Suprapubic skin (tissue), 4 donors: ENCODE results near the gene CPT1C. TPM values are rescaled to one million over a fixed set of nuclear protein-coding genes. Genes with fewer than 3 reads are reported as not detected.

Source experiments
- DNase-seq, 2 donors: peaks; one replicate each; pipeline ENCODE4 v3.0.0-alpha.2; 2019; ENCODE audit warnings: low spot score in 2 of 2
- H3K27ac ChIP-seq: fragments of 200-600 bp; sonication (generic); one replicate; pipeline ENCODE4 v1.5.1; 2019
- H3K27me3 ChIP-seq: fragments of 200-600 bp; sonication (generic); one replicate; pipeline ENCODE4 v1.5.1; 2019
- H3K36me3 ChIP-seq: fragments of 200-600 bp; sonication (generic); one replicate; pipeline ENCODE4 v1.5.1; 2019
- H3K4me1 ChIP-seq: fragments of 200-600 bp; sonication (generic); one replicate; pipeline ENCODE4 v1.5.1; 2019
- H3K4me3 ChIP-seq: fragments of 200-600 bp; sonication (generic); one replicate; pipeline ENCODE4 v1.5.1; 2019; ENCODE audit warnings: mild to moderate bottlenecking
- H3K9me3 ChIP-seq: fragments of 200-600 bp; sonication (generic); one replicate; pipeline ENCODE4 v1.5.1; 2019
- EP300 ChIP-seq: sonication (generic); formaldehyde crosslinking; IDR thresholded peaks from one replicate; pipeline ENCODE4 v1.6.1; 2017; ENCODE audit warnings: antibody characterized with exemption
- POLR2A ChIP-seq, 2 donors: fragments of 450-650 bp; IDR thresholded peaks; one replicate each; pipeline ENCODE4 v1.6.1; 2017; ENCODE audit warnings: antibody characterized with exemption in 2 of 2, mild to moderate bottlenecking in 2 of 2, moderate library complexity in 2 of 2
- POLR2AphosphoS5 ChIP-seq, 3 donors: sonication (generic); formaldehyde crosslinking; IDR thresholded peaks; one replicate each; pipeline ENCODE4 v1.6.1; 2017; ENCODE audit warnings: antibody characterized with exemption in 3 of 3
- WGBS: methylation state at CpG from one replicate; pipeline ENCODE4 v1.1.5; 2018; 5-methylcytosine and 5-hydroxymethylcytosine counted together
- total RNA-seq, 4 donors: library from RNA; depleted of rRNA; stranded (reverse); fragments of >200 nt; gene quantifications; one replicate each; pipeline ENCODE4 v1.1.0, GENCODE V29; 2016
- TF ChIP-seq, protein P1 (sequence below), 2 donors: fragments of 200-600 bp in 1 of 2; fragments of 450-650 bp in 1 of 2; sonication (generic) in 1 of 2; IDR thresholded peaks; one replicate each; pipeline ENCODE4 v1.5.1; 2016 to 2019; ENCODE audit warnings: antibody characterized with exemption in 2 of 2, mild to moderate bottlenecking in 1 of 2, moderate library complexity in 1 of 2

The CPT1C gene
- total RNA-seq, 4 donors from 2014 or later, result 0.57 to 1.2 (median 0.92) TPM

DNA sequence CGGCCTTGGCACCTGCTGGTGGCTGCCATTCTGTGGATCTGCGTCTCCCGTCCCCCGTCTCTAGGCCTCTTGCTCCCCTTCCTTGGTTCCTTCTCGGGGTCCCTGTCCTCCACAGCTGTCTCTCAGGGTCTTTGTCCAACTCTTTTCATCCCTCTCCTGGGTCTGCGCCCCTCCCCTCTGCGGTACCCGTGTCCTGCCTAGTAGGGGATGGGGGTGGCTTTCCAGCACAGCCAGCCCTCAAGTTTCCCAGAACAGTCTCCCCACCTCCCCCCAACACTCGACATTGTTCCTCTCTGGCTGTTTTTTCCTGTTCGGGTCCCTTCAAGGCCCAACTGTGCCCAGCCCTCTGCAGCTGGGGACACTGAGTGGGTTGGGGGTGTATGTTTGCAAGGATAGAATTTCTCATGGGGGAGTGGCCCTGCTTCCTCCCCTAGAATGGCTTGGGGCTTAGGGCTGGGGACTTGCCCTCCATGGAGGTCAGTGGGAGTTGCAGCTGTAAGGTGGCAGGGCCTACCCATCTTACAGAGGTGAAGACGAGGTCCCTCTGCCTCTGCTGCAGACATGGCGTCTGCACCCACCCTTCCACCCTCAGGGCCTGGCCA is 2.3 kb upstream of the CPT1C start:
- peak in 1 of 2 donors; percentile 76 for DNase-seq
- Histone ChIP-seq H3K9me3 (no peaks in the 10 kb centered on the region), H3K4me3 (peak overlapping the region; percentile 57), H3K27ac (peak overlapping the region; percentile 31), H3K27me3 (no peaks in the 10 kb centered on the region), H3K4me1 (peaks cover 27% of the 10 kb centered on the region), H3K36me3 (peaks cover 35% of the 10 kb centered on the region)
- WGBS, result 79% methylated on average over 10 of the region's 12 CpGs
- TF ChIP-seq POLR2A (IDR thresholded peaks at IDR 0.05) (no peak), EP300 (no peak), POLR2AphosphoS5 (IDR thresholded peaks at IDR 0.05) (no peak)
- TF ChIP-seq, protein P1, sequence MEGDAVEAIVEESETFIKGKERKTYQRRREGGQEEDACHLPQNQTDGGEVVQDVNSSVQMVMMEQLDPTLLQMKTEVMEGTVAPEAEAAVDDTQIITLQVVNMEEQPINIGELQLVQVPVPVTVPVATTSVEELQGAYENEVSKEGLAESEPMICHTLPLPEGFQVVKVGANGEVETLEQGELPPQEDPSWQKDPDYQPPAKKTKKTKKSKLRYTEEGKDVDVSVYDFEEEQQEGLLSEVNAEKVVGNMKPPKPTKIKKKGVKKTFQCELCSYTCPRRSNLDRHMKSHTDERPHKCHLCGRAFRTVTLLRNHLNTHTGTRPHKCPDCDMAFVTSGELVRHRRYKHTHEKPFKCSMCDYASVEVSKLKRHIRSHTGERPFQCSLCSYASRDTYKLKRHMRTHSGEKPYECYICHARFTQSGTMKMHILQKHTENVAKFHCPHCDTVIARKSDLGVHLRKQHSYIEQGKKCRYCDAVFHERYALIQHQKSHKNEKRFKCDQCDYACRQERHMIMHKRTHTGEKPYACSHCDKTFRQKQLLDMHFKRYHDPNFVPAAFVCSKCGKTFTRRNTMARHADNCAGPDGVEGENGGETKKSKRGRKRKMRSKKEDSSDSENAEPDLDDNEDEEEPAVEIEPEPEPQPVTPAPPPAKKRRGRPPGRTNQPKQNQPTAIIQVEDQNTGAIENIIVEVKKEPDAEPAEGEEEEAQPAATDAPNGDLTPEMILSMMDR (IDR thresholded peaks at IDR 0.05), result no peak

DNA sequence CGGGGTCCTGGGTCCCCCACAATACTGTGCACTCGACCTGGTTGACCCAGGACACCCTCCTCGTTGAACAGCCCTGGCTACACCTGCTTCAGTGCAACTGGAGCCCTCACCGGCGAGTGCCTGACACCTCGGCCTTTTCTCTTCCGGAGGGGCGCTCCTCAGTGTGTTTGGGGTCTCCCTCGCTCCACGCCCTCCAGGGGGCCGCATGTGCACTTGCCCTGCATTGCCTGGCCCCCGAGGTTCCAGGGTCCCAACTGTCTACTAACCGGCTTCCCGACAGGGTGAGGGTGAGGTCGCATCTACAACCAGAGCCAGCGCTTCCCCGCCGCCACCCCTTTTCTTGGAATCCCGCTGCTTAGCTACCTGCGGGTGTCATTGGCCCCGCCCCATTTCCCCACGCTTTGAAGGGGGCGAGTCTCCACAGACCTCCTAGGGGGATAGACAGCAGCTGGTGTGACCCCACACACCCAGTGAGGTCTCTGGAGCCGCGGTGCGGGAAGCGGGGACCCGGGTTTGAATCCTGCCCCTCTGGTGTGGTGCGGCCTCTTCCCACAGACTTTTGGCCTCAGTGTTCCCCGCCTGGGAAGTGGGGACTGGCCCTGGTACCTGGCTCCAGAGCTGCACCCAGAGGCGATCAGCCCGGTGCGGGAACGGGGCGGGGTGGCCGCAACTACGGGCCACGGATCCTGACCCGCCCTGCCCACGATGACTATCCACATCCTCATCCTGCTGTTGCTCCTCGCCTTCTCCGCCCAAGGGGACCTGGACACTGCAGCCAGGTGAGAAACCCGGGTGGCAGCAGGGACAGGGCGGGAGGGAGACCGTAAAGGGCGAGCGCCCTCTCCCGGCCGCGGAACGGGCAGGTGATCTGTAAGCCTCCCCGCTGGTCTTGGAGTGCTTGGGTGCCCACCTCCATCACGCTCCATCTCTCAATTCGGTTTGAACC is 1.5 kb upstream of the CPT1C start, which contains the start of gene ADM5:
ADM5 (plus strand) TSS at position 462 of the 946 bp plus-strand sequence; CDS start at position 706, 244 bp downstream.
- peak in 1 of 2 donors; percentile 83 for DNase-seq
- Histone ChIP-seq H3K36me3 (peaks cover 28% of the 10 kb centered on the region), H3K9me3 (no peaks in the 10 kb centered on the region), H3K4me1 (peaks cover 27% of the 10 kb centered on the region), H3K27ac (peak within 1 kb of the TSS; percentile 49), H3K4me3 (peak within 1 kb of the TSS; percentile 57), H3K27me3 (no peaks in the 10 kb centered on the region)
- TF ChIP-seq POLR2AphosphoS5 (IDR thresholded peaks at IDR 0.05) (no peak), EP300 (no peak), POLR2A (IDR thresholded peaks at IDR 0.05) (no peak)
- TF ChIP-seq, protein P1 (IDR thresholded peaks at IDR 0.05), result peak in 1 of 2 donors; percentile 68
- WGBS, result 20% methylated on average over 25 of the region's 54 CpGs

DNA sequence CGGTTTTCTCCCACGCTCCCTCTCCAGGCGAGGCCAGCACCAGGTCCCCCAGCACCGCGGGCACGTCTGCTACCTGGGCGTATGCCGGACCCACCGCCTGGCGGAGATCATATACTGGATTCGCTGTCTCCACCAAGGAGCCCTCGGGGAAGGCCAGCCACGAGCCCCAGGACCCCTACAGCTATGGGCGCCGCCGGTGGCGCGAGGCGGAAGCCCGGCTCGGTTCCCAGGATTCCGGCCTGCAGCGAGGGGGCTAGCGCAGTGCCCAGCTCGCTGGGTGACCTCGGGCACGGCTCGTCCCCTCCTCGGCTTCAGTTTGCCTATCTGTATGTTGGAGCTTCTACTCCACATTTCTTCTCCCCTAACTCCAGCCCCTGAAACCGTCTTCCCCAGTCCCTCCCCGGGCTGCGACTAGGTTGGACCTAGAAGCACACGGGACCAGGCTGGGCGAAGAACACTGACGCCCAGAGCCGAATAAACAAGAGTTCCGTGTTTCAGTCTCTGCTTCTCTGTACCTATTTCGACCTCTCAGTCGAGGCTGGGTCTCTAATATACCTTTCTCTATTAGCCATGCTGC is 749 bp upstream of the CPT1C start:
- no peak for TF ChIP-seq POLR2A (IDR thresholded peaks at IDR 0.05)
- TF ChIP-seq, protein P1 (IDR thresholded peaks at IDR 0.05), result peak in 1 of 2 donors; percentile 7
- TF ChIP-seq EP300, result no peak
- 6% methylated on average over 26 of the region's 39 CpGs for WGBS
- DNase-seq, result peak in 1 of 2 donors; percentile 78

DNA sequence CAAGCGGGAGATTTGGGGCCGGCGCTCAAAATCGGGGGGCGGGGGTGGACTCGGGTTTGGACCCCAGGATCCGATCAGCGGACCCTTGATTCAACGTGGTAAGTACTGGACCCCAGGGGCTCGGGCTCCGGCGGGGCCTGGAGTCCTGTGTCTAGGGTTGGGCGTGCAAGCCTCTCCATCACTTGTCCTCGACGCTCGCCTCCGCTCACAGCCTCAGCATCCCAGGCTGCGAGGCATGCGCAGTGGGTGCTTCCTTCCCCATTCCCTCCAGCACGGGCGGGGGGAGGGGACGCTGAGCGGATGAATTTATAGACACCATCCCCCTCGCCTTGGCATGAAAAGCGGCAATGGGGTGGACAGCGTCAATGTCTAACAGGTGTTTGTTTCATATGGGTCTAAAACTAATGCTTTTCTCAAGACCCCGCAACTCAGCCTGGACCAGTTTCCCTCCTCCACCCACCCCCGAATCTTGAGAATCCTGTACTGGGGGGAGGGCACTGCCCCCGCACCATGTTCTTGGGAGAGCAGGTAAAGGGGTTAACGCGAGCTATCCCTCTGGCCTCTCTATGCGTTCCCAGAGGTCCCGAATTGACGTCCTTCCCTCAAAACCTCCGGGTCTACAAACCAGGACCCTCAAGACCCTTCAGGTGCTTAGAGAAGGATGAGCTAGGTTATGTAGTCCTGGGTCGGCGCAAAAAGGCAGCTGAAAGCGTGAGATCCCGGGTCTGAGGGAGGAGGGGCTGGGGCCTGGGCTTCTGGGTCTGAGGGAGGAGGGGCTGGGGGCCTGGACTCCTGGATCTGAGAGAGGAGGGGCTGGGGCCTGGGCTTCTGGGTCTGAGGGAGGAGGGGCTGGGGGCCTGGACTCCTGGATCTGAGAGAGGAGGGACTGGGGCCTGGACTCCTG is 579 bp downstream of the CPT1C start:
- WGBS, result 34% methylated on average over 21 of the region's 39 CpGs
- Histone ChIP-seq H3K27me3 (no peaks in the 10 kb centered on the region), H3K27ac (no peak overlapping the region), H3K4me1 (peaks cover 27% of the 10 kb centered on the region), H3K9me3 (no peaks in the 10 kb centered on the region), H3K4me3 (peak overlapping the region; percentile 57), H3K36me3 (peaks cover 8% of the 10 kb centered on the region)
- peak in 1 of 2 donors; percentile 79 for DNase-seq
- TF ChIP-seq POLR2A (IDR thresholded peaks at IDR 0.05) (no peak), POLR2AphosphoS5 (IDR thresholded peaks at IDR 0.05) (no peak)
- TF ChIP-seq, protein P1 (IDR thresholded peaks at IDR 0.05), result no peak

More for the DNA sequence above, 749 bp upstream of the CPT1C start:
- H3K27me3 ChIP-seq, result no peaks in the 10 kb centered on the region
- peak overlapping the region; percentile 57 for H3K4me3 ChIP-seq
- no peaks in the 10 kb centered on the region for H3K9me3 ChIP-seq
- H3K4me1 ChIP-seq, result peaks cover 27% of the 10 kb centered on the region
- H3K36me3 ChIP-seq, result peaks cover 20% of the 10 kb centered on the region
- H3K27ac ChIP-seq, result peak overlapping the region; percentile 49
